Gastrocnemius medialis (tissue), 4 donors: ENCODE data around the gene SF1.

Experiments used
- CTCF ChIP-seq, 5 experiments: fragments of 450-650 bp in 3 of 5; fragments of 200-600 bp in 2 of 5; sonication (generic) in 2 of 5; IDR thresholded peaks in 4 of 5; conservative IDR thresholded peaks in 1 of 5; 1 replicate in 4 of 5; 2 replicates in 1 of 5; pipeline ENCODE4 v1.5.1; 2016 to 2019; ENCODE audit warnings: antibody characterized with exemption in 5 of 5, mild to moderate bottlenecking in 3 of 5, moderate library complexity in 3 of 5
- POLR2A ChIP-seq, 2 donors: fragments of 450-650 bp; IDR thresholded peaks; one replicate each; pipeline ENCODE4 v1.6.1; 2017; ENCODE audit warnings: antibody characterized with exemption in 2 of 2, mild to moderate bottlenecking in 2 of 2, moderate library complexity in 2 of 2

GRCh38 chr11:64718780-64719124, 59.6 kb downstream of the SF1 start:
- TF ChIP-seq CTCF (IDR thresholded peaks at IDR 0.05 in 4 of 5, conservative IDR thresholded peaks at IDR 0.05 in 1 of 5) (no peak), POLR2A (IDR thresholded peaks at IDR 0.05) (no peak)
